Motor neuron (in vitro differentiated cells): ENCODE data around the gene TRIM17. TPM values are rescaled to one million over a fixed set of nuclear protein-coding genes. Genes with fewer than 3 reads are reported as not detected.
A peak's percentile ranks its signal among the peaks of the same experiment; 100 is the strongest.

Source experiments
- ATAC-seq, 8 experiments: fragments of 200-7000 bp; cut with Tn5 transposase; replicated peaks in 6 of 8; 2 replicates each; pipeline ENCODE4 v1.8.0; 2021; ENCODE audit warnings: mild to moderate bottlenecking in 8 of 8, moderate library complexity in 8 of 8
- H3K27ac ChIP-seq, 2 donors: fragments of 250-450 bp; sonication (Bioruptor Pico); 2 replicates each; pipeline ENCODE4 v1.9.0; 2021; ENCODE audit warnings: antibody characterized with exemption in 2 of 2, mild to moderate bottlenecking in 2 of 2, moderate library complexity in 1 of 2
- H3K4me1 ChIP-seq, 2 donors: fragments of 250-450 bp; sonication (Bioruptor Pico); replicated peaks in 1 of 2; 2 replicates each; pipeline ENCODE4 v1.6.1; 2021; ENCODE audit warnings: antibody characterized with exemption in 2 of 2, mild to moderate bottlenecking in 2 of 2, moderate library complexity in 1 of 2
- H3K4me3 ChIP-seq, 5 donors: fragments of 250-450 bp; sonication (Bioruptor Pico); 2 replicates each; pipeline ENCODE4 v1.9.0; 2021; ENCODE audit warnings: antibody characterized with exemption in 5 of 5, mild to moderate bottlenecking in 5 of 5, moderate library complexity in 4 of 5
- WGBS, 10 experiments: fragments of 450-650 bp; shearing (Covaris generic); methylation state at CpG; one replicate each; pipeline ENCODE4 v1.0.0; 2022; 5-methylcytosine and 5-hydroxymethylcytosine counted together
- in situ Hi-C, 9 experiments: fragments of 400-800 bp; cut with MboI; loops; one replicate each; pipeline ENCODE4 v1.15.0; 2021; ENCODE audit warnings: low sequenced_read_pairs in 9 of 9, low pct_unique_long_range_greater_than_20kb in 2 of 9; ENCODE audit not compliant: unreplicated experiment in 9 of 9
- total RNA-seq, 8 experiments: library from RNA; unstranded; fragments of 300-600 nt; gene quantifications; 2 replicates each; pipeline versions ENCODE4 v1.2.3 to v1.2.4, GENCODE V29; 2022

TRIM17 gene
- total RNA-seq, 8 experiments from 2014 or later: 0.92 to 171 (median 3.4) TPM

DNA sequence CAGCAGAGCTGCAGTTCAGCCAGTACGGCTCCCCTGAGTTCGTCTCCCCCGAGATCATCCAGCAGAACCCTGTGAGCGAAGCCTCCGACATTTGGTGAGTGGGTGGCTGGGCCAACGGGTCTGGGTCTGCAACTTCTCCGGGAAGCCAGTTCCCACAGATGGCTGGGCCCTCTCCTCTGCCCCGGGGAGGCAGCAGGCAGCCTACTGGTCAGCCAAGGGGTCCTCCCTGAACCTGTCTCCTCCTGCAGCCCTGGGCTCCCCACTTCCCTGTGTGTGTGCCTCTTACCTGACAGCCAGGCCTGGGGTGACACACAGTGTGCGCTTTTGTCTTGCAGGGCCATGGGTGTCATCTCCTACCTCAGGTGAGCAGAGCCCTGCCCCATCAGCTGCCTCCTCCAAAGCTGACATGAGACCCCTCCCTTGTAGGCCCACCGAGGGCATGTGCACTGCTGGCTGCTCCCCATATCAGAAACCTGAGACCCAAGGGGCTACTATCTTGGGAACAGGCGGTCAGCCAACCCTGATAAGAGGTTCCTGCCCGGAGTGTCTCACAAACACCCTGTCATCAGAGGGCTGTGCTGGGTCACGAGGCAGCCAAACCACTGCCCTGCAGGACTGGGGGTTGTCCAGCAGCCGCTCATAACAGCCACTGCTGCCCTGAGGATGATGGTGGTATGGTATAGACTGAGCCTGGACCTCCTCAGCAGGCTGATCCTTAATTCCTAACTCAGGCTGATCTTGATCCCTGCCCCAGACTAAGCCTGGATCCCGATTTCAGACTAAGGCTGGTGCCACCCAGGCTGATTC, 47.7 kb downstream of the TRIM17 start:
- H3K27ac ChIP-seq: no peak overlapping the region
- WGBS, 10 experiments: 45 to 92% (median 73%) methylated on average over 1 to 12 of the region's 15 CpGs; no CpG with 5 or more reads in 3 of the 10 experiments
- peaks cover 0 to 9% of the 10 kb centered on the region in 2 donors for H3K4me1 ChIP-seq
- in situ Hi-C loops: no loop called here
- H3K4me3 ChIP-seq: no peak overlapping the region
- peak in 1 of 8 experiments; percentile 42 for ATAC-seq

DNA sequence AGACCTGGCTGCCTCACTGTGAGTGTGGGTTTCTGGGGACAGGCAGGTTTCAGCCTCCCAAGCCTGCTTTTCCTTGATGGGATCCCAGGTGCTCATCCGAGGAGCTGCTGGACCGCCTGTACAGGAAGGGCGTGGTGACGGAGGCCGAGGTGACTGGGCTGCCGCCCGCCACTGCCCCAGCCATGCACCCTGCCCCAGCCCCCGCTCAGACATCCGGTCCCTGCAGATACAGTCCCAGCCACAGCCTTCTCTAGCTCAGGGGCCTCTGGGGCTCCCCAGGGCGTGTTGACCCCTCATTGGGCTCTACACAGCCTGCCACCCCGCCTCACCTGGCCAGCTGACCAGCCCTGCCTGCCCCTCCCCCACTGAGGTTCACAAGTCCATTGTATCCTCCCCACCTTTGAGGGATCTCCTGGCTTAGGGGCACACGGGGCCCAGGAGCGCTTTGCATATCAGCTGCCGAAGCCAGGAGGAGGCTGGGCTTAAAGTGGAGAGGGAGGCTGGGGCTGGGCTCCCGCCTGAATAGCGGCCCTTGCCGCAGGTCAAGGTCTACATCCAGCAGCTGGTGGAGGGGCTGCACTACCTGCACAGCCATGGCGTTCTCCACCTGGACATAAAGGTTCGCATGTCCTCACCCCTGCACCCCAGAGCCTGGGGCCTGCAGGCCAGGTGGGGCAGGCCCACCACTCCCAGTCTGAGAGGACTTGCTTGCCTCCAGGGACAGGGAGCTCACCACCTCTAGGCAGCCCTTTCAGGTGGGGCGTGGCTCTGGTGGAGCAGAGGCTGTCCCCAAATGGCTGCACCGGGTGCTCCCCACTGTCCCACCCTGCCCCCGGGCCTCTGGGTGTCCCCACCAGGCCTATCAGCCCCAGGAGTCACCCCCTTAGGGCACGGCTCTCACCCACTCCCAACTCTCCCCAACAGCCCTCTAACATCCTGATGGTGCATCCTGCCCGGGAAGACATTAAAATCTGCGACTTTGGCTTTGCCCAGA, 48.6 kb downstream of the TRIM17 start:
- peak in 7 of 8 experiments; percentile 6 to 46 (median 22) for ATAC-seq

DNA sequence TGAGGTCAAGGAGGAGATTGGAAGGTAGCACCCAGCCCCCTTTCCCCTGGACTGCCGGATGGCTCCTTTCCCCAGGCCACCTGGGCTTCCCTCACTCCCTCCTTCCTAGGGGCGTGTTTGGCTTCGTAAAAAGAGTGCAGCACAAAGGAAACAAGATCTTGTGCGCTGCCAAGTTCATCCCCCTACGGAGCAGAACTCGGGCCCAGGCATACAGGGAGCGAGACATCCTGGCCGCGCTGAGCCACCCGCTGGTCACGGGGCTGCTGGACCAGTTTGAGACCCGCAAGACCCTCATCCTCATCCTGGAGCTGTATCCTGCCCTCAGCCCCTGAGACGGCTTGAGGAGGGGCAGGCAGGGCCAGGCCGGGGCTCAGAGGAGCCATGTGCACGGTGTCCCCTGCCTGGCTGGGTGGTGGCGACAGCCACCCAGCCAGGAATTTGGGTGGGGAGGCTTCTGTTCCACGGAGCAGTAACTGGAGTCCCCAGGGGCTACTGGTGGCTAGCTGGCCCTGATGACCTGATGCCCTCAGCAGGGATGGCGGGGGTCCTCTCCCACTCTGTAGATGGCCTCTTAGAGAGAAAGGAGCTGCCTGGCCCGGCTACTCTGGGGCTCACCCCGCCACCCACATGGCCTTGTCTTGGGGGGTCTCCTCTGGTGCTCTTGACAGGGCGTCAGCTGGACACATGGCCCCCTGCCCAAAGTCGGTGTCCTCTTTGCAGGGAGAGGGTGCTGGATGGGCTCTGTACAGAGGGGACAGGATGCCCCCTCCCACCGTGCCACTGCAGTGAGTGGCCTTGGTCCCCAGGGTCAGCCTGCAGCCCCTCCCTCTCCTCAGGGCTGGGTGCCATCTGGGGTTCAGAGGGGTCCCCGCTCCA, 49.6 kb downstream of the TRIM17 start:
- H3K4me1 ChIP-seq: peaks cover 0 to 9% of the 10 kb centered on the region in 2 donors
- in situ Hi-C loops: no loop called here
- H3K27ac ChIP-seq: no peak overlapping the region
- peak in 3 of 8 experiments; percentile 2 to 7 (median 2) for ATAC-seq
- H3K4me3 ChIP-seq: no peak overlapping the region
- 34 to 80% (median 68%) methylated on average over 2 to 17 of the region's 24 CpGs; no CpG with 5 or more reads in 3 of the 10 experiments for WGBS, 10 experiments

More for the DNA sequence above, 48.6 kb downstream of the TRIM17 start:
- Histone ChIP-seq H3K27ac (no peak overlapping the region), H3K4me1 (peaks cover 0 to 9% of the 10 kb centered on the region in 2 donors), H3K4me3 (no peak overlapping the region)
- in situ Hi-C loops: no loop called here
- 0 to 68% (median 46%) methylated on average over 1 to 16 of the region's 25 CpGs; no CpG with 5 or more reads in 6 of the 10 experiments for WGBS, 10 experiments

DNA sequence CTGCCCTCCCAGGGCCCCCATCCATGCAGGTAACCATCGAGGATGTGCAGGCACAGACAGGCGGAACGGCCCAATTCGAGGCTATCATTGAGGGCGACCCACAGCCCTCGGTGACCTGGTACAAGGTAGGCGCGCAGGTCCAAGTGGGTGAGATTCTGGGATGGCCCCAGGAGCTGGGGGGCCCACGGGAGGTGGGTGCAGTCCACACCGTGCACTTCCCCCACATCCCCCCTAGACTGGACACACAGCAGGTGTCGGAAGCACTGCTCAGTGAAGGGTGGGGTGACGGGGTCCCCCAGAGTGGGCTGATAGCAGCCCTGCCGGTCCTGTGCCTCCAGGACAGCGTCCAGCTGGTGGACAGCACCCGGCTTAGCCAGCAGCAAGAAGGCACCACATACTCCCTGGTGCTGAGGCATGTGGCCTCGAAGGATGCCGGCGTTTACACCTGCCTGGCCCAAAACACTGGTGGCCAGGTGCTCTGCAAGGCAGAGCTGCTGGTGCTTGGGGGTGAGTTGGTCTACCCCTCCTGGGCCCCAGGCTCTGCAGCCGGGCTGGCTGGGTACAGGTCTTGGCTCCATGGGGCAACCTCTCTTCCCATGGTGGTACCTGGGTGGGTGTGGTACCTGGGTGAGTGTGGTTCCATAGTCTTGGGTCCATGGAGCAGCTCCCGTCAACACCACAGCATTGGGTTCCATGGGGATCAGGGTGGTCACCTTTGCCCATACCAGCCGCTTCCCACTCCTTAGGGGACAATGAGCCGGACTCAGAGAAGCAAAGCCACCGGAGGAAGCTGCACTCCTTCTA, 50.4 kb downstream of the TRIM17 start:
- Histone ChIP-seq H3K27ac (no peak overlapping the region), H3K4me1 (peaks cover 0 to 9% of the 10 kb centered on the region in 2 donors), H3K4me3 (no peak overlapping the region)
- 44 to 89% (median 88%) methylated on average over 6 to 10 of the region's 23 CpGs; no CpG with 5 or more reads in 7 of the 10 experiments for WGBS, 10 experiments
- in situ Hi-C loops: no loop called here
- no peak for ATAC-seq

DNA sequence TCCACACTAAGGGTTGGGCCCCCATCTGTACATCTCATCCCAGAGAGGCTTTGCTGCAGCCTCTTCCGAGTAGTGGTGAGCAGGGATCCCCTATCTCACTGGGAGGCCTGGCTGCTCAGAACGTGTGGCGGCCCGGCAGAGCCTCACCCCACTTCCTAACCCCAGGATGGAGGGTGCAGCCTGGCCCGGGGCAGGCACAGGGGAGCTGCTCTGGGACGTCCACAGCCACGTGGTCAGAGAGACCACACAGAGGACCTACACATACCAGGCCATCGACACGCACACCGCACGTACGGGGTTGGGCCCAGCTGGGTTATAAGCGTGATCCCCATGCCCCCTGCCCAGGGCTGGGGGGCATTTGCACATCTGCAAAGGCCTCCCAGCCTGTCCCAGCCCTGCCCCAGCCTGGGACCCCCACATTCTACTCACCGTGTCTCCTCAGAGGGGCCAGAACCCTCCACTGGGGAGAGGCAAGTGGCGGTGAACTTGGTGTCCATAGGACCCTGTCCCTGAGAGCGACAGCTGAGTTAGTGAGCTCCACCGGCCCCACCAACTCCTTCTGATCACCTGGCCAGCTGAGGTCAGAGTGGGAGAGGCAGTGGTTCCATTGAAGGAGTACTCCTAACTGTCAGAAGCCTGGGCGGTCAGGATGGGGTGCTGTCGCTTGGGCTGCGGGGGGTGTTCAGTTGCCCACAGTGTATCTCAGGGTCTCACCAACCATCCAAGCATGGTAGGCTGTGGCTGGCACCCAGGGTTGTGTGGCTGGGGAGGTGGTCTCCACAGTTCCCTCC, 51.2 kb downstream of the TRIM17 start:
- no peak overlapping the region for H3K4me3 ChIP-seq
- H3K27ac ChIP-seq: no peak overlapping the region
- in situ Hi-C loops: no loop called here
- WGBS, 10 experiments: 50 to 100% (median 75%) methylated on average over 1 to 19 of the region's 20 CpGs; no CpG with 5 or more reads in 5 of the 10 experiments
- no peak for ATAC-seq
- peaks cover 0 to 9% of the 10 kb centered on the region in 2 donors for H3K4me1 ChIP-seq

DNA sequence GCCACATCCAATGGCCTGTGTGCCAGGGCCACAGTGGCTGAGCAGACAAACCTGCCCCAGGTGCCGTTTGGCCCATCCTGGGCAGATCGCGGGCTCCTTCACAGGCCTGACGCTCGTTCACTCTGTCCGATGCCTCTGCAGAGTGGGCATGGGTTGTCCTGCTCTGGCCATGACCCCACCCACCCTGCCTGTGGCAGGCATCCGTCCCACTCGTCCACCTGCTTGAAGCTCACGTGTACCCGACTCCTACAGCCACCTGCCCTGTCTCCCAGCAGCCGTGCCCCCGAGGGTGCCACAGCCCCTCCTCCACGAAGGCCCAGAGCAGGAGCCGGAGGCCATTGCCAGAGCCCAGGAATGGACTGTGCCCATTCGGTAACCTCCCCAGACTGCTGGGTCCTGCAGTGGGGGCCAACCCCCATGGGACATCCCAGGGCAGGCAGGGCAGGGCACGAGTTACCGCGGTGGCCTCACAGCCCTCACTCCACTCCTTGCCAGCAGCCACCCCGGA, 51.9 kb downstream of the TRIM17 start:
- in situ Hi-C loops: no loop called here
- Histone ChIP-seq H3K4me1 (peaks cover 0 to 9% of the 10 kb centered on the region in 2 donors), H3K4me3 (no peak overlapping the region), H3K27ac (no peak overlapping the region)
- WGBS, 10 experiments: 86 to 94% (median 90%) methylated on average over 2 to 11 of the region's 19 CpGs; no CpG with 5 or more reads in 7 of the 10 experiments
- peak in 2 of 8 experiments; percentile 6 to 8 for ATAC-seq

DNA sequence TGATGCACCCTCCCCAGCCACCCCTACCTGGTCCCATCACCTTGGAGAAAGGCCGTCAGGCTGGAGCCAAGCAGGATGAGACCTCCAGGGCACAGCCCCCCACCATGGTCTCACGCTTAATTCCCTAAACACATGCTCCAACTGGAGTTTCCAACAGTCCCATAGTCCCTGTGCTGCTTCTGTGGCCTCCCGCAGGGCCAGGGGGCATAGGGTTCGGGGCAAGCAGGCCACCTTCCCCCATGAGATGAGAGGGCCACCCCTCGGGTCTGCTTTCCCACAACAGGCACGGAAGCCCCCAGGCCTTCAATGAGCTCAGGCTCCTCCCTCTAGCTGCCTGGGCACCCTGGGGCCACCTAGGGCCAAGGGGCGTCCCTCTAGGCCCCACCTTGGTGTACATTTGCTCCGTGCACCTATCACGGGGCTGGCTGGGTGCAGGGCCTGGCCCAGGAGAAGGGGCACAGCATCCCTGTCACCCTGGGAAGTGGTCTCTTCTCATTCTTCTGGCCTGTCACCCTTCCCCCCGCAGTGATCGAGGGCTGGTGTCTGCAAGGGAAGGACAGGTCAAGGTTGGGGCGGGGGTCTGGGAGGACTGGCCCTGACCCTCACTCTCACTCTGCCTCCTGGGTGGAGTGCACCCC, 52.5 kb downstream of the TRIM17 start:
- WGBS, 10 experiments: 18 to 100% (median 79%) methylated on average over 1 to 6 of the region's 12 CpGs; no CpG with 5 or more reads in 4 of the 10 experiments
- H3K27ac ChIP-seq: no peak overlapping the region

DNA sequence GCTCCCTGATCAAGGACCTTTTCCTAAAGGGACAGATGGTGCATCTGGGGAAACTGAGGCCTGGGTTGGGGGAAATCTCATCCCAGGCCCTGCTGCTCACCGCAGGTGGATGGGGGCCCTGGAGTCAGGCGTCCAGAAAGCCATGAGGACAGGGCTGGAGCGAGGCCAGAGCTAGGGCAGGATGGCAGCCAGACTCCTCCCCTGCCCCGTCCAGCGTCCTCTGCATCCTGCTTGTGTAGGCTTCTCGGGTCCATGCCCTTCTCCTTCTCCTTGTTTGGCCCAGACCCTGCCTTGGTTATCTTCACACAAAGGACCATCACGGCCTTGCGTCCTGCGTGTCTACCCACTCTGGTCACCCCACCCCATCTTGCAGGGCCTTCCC, 53.0 kb downstream of the TRIM17 start:
- no peak for ATAC-seq
- Histone ChIP-seq H3K4me1 (peaks cover 0 to 9% of the 10 kb centered on the region in 2 donors), H3K27ac (no peak overlapping the region), H3K4me3 (no peak overlapping the region)
- WGBS, 10 experiments: 14 to 100% (median 75%) methylated on average over 1 to 4 of the region's 9 CpGs; no CpG with 5 or more reads in 7 of the 10 experiments
- in situ Hi-C loops: no loop called here

More for the DNA sequence above, 52.5 kb downstream of the TRIM17 start:
- in situ Hi-C loops: no loop called here
- peaks cover 0 to 9% of the 10 kb centered on the region in 2 donors for H3K4me1 ChIP-seq
- no peak for ATAC-seq
- H3K4me3 ChIP-seq: no peak overlapping the region

DNA sequence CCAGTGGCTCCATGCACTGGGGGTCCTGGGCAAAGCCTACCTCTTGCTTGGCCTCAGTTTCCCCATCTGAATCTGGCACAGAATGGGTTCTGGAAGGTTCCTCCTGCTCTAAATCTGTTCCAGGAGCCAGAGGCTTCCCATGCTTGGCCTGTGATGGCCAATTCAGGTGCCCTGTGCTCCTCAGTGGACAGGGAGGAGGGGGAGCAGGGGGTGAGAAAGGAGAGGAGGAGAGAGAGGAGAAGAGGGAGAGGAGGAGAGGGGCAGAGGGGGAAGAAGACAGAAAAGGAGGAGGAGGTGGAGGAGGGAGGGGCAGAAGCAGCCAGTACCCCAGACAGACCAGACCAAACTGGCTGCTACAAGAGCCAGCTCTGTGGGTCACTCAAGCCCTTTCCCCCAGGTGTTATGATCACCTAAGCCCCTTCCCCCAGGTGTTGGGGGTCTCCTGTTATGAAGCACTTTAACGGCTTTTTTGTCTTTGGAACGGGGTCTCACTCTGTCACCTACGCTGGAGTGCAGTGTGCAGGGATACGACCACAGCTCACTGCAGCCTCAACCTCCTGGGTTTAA, 53.7 kb downstream of the TRIM17 start:
- ATAC-seq: no peak
- no peak overlapping the region for H3K4me3 ChIP-seq
- no peak overlapping the region for H3K27ac ChIP-seq
- WGBS, 10 experiments: 48 to 92% (median 72%) methylated on average over 2 to 4 of the region's 4 CpGs; no CpG with 5 or more reads in 7 of the 10 experiments
- peaks cover 0 to 6% of the 10 kb centered on the region in 2 donors for H3K4me1 ChIP-seq
- in situ Hi-C loops: no loop called here

DNA sequence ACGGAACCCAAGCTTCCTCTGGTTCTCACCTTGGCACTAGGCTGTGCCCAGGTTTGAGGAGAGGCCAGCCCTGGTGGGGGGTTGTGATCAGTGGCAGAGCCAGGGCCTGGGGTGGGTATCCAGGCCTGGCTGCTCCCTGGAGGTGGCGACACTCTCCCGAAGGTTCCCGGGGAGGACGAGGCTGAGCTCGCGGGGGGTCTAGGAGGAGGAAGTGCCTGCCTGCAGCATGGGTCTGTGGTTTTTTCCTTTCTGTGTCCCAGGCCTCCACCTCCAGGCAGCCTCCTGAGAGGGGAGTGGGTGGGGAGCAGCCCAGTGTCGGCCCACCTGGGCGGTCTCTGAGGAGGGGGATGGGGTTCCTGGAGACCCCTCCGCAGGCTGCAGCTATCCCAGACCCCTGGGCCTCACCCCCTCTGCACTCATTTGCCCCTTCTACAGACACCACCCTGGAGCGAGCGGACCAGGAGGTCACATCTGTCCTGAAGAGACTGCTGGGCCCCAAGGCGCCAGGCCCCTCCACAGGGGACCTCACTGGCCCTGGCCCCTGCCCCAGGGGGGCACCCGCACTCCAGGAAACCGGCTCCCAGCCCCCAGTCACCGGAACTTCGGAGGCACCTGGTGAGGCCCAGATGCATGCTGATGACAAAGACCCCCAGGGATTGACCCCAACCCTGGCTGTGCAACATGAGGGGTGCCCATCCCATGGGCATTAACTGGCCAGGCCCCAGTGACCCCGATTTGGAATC, 54.3 kb downstream of the TRIM17 start:
- Histone ChIP-seq H3K27ac (no peak overlapping the region), H3K4me1 (no peaks in the 10 kb centered on the region), H3K4me3 (no peak overlapping the region)
- in situ Hi-C loops: no loop called here
- 79 to 94% (median 85%) methylated on average over 1 to 7 of the region's 18 CpGs; no CpG with 5 or more reads in 6 of the 10 experiments for WGBS, 10 experiments
- no peak for ATAC-seq
